H9 (cell line): ENCODE results near the gene LRP2. TPM values are rescaled to one million over a fixed set of nuclear protein-coding genes. Genes with fewer than 3 reads are reported as not detected.

ENCODE experiments used
- DNase-seq: peaks from one replicate; pipeline ENCODE4 v3.0.0-alpha.2; 2017
- H2AFZ ChIP-seq: one replicate; pipeline ENCODE4 v1.6.1; 2013; ENCODE audit warnings: mild to moderate bottlenecking, low read length, control low read depth, moderate library complexity
- H2AK5ac ChIP-seq: 2 replicates; pipeline ENCODE4 v1.6.1; 2013; ENCODE audit warnings: low read length, control low read depth, mixed read lengths; ENCODE audit not compliant: insufficient read length
- H2BK120ac ChIP-seq: one replicate; pipeline ENCODE4 v1.6.1; 2013; ENCODE audit warnings: low read depth, mild to moderate bottlenecking, low read length, control low read depth, inconsistent platforms; ENCODE audit not compliant: poor library complexity, severe bottlenecking
- H2BK12ac ChIP-seq: 2 replicates; pipeline ENCODE4 v1.6.1; 2013; ENCODE audit warnings: low read length, control low read depth, mixed read lengths, low read depth; ENCODE audit not compliant: insufficient read length
- H2BK15ac ChIP-seq: 2 replicates; pipeline ENCODE4 v1.6.1; 2013; ENCODE audit warnings: low read depth, low read length, control low read depth
- H2BK20ac ChIP-seq: one replicate; pipeline ENCODE4 v1.6.1; 2013; ENCODE audit warnings: low read depth, mild to moderate bottlenecking, low read length, control low read depth, inconsistent platforms; ENCODE audit not compliant: poor library complexity, severe bottlenecking
- H2BK5ac ChIP-seq: 2 replicates; pipeline ENCODE4 v1.6.1; 2013; ENCODE audit warnings: low read length, control low read depth, mixed read lengths; ENCODE audit not compliant: insufficient read length
- H3K14ac ChIP-seq: 2 replicates; pipeline ENCODE4 v1.6.1; 2013; ENCODE audit warnings: low read length, control low read depth; ENCODE audit not compliant: insufficient read depth
- H3K18ac ChIP-seq: 2 replicates; pipeline ENCODE4 v1.6.1; 2013; ENCODE audit warnings: low read depth, mild to moderate bottlenecking, mixed read lengths, low read length, control low read depth; ENCODE audit not compliant: insufficient read length
- H3K23ac ChIP-seq: 2 replicates; pipeline ENCODE4 v1.6.1; 2013; ENCODE audit warnings: low read length, control low read depth, mixed read lengths, low read depth; ENCODE audit not compliant: insufficient read length
- H3K23me2 ChIP-seq: 2 replicates; pipeline ENCODE4 v1.6.1; 2013; ENCODE audit warnings: low read depth, mild to moderate bottlenecking, mixed read lengths, low read length, control low read depth; ENCODE audit not compliant: insufficient read length, poor library complexity, severe bottlenecking
- H3K27ac ChIP-seq: 2 replicates; pipeline ENCODE4 v1.5.1; 2013; ENCODE audit warnings: low read length, control low read depth, mixed read lengths, low read depth; ENCODE audit not compliant: insufficient read length
- H3K27me3 ChIP-seq: 2 replicates; pipeline ENCODE4 v1.6.1; 2013; ENCODE audit warnings: low read length, control low read depth, inconsistent platforms; ENCODE audit not compliant: insufficient read depth
- H3K4ac ChIP-seq: 2 replicates; pipeline ENCODE4 v1.6.1; 2013; ENCODE audit warnings: low read depth, mild to moderate bottlenecking, control low read depth, inconsistent platforms, low read length, moderate library complexity
- H3K4me1 ChIP-seq: 2 replicates; pipeline ENCODE4 v1.6.1; 2013; ENCODE audit warnings: low read length, control low read depth, inconsistent platforms; ENCODE audit not compliant: insufficient read depth
- H3K4me2 ChIP-seq: 2 replicates; pipeline ENCODE4 v1.6.1; 2013; ENCODE audit warnings: low read length, control low read depth, mixed read lengths; ENCODE audit not compliant: insufficient read length, insufficient read depth
- H3K56ac ChIP-seq: 2 replicates; pipeline ENCODE4 v1.6.1; 2013; ENCODE audit warnings: low read depth, mild to moderate bottlenecking, mixed read lengths, low read length, control low read depth; ENCODE audit not compliant: insufficient read length
- H3K79me1 ChIP-seq: 2 replicates; pipeline ENCODE4 v1.6.1; 2013; ENCODE audit warnings: low read depth, mild to moderate bottlenecking, moderate library complexity, low read length, control low read depth, inconsistent platforms; ENCODE audit not compliant: insufficient read depth, poor library complexity, severe bottlenecking
- H3K79me2 ChIP-seq: 2 replicates; pipeline ENCODE4 v1.6.1; 2013; ENCODE audit warnings: low read length, control low read depth, inconsistent platforms; ENCODE audit not compliant: insufficient read depth
- H3K9ac ChIP-seq: 2 replicates; pipeline ENCODE4 v1.6.1; 2013; ENCODE audit warnings: low read length, control low read depth, mixed read lengths; ENCODE audit not compliant: insufficient read length; ENCODE audit errors: extremely low read depth
- H3K9me3 ChIP-seq: one replicate; pipeline ENCODE4 v1.6.1; 2013; ENCODE audit warnings: low read depth, low read length, inconsistent platforms; ENCODE audit not compliant: control insufficient read depth
- H3T11ph ChIP-seq: one replicate; pipeline ENCODE4 v1.6.1; 2013; ENCODE audit warnings: mild to moderate bottlenecking, low read length, control low read depth, inconsistent platforms
- H4K20me1 ChIP-seq: one replicate; pipeline ENCODE4 v1.6.1; 2013; ENCODE audit not compliant: control insufficient read depth, insufficient read length, insufficient read depth
- H4K5ac ChIP-seq: 2 replicates; pipeline ENCODE4 v1.6.1; 2013; ENCODE audit warnings: low read depth, mild to moderate bottlenecking, mixed read lengths, low read length, control low read depth; ENCODE audit not compliant: insufficient read length
- H4K8ac ChIP-seq: replicated peaks from 2 replicates; pipeline ENCODE4 v1.6.1; 2013; ENCODE audit warnings: low read length, control low read depth, mixed read lengths, low read depth; ENCODE audit not compliant: insufficient read length
- H4K91ac ChIP-seq: 2 replicates; pipeline ENCODE4 v1.6.1; 2013; ENCODE audit warnings: low read depth, mild to moderate bottlenecking, moderate library complexity, mixed read lengths, low read length, control low read depth; ENCODE audit not compliant: insufficient read length
- H3K27ac Mint-ChIP-seq, 3 experiments: 2 replicates in 2 of 3; 3 replicates in 1 of 3; pipeline ENCODE4 v1.8.0; 2020 to 2021; ENCODE audit warnings: mixed read lengths in 3 of 3, mild to moderate bottlenecking in 1 of 3, moderate library complexity in 1 of 3
- H3K27me3 Mint-ChIP-seq: 2 replicates; pipeline ENCODE4 v1.8.0; 2021; ENCODE audit warnings: low read depth, mild to moderate bottlenecking, moderate library complexity, mixed read lengths
- H3K36me3 Mint-ChIP-seq, 3 experiments: 2 replicates in 2 of 3; 3 replicates in 1 of 3; pipeline ENCODE4 v1.8.0; 2020 to 2021; ENCODE audit warnings: low read depth in 3 of 3, mixed read lengths in 3 of 3; ENCODE audit not compliant: insufficient read depth in 1 of 3
- H3K4me1 Mint-ChIP-seq, 2 experiments: 2 replicates each; pipeline ENCODE4 v1.8.0; 2020; ENCODE audit warnings: mixed read lengths in 2 of 2
- H3K4me3 Mint-ChIP-seq, 2 experiments: 2 replicates in 1 of 2; 3 replicates in 1 of 2; pipeline ENCODE4 v1.8.0; 2020 to 2021; ENCODE audit warnings: mild to moderate bottlenecking in 2 of 2, mixed read lengths in 2 of 2, moderate library complexity in 1 of 2
- H3K9me3 Mint-ChIP-seq, 2 experiments: 2 replicates in 1 of 2; 3 replicates in 1 of 2; pipeline ENCODE4 v1.8.0; 2020; ENCODE audit warnings: mild to moderate bottlenecking in 2 of 2, mixed read lengths in 2 of 2, moderate library complexity in 1 of 2
- CTCF ChIP-seq: fragments of 200-600 bp; sonication (generic); conservative IDR thresholded peaks from 3 replicates; pipeline ENCODE4 v1.8.0; 2021; ENCODE audit warnings: antibody characterized with exemption, mild to moderate bottlenecking
- WGBS: extraction: QIAGEN DNeasy Blood & Tissue Kit; methylation state at CpG from one replicate; pipeline ENCODE4 v1.1.7; 2013; ENCODE audit warnings: missing lambda C conversion rate, low lambda C conversion rate, mixed read lengths; ENCODE audit not compliant: insufficient read length; ENCODE audit errors: extremely low coverage; 5-methylcytosine and 5-hydroxymethylcytosine counted together
- total RNA-seq: library from RNA; stranded (reverse); gene quantifications from 2 replicates; pipeline ENCODE4 v1.2.1, GENCODE V29; 2021

Gene LRP2
- total RNA-seq, 1 experiment from 2014 or later: 1.4 TPM

GRCh38 chr2:169143998-169144397 is 218.3 kb downstream of the LRP2 start:
- Histone ChIP-seq H3K14ac (no peak overlapping the region), H4K91ac (no peak overlapping the region), H3K27ac (no peak overlapping the region), H4K8ac (no peak overlapping the region), H2BK20ac (no peak overlapping the region), H3K23me2 (no peaks in the 10 kb centered on the region), H2BK12ac (no peak overlapping the region), H3K18ac (no peak overlapping the region), H3K79me1 (no peaks in the 10 kb centered on the region), H3K27me3 (no peaks in the 10 kb centered on the region), H3T11ph (no peak overlapping the region), H4K20me1 (no peaks in the 10 kb centered on the region), H2AFZ (no peak overlapping the region), H2BK5ac (no peak overlapping the region), H2BK15ac (no peak overlapping the region), H3K56ac (no peak overlapping the region), H2AK5ac (no peak overlapping the region), H3K4ac (no peak overlapping the region), H2BK120ac (no peak overlapping the region), H3K4me1 (peaks cover 2% of the 10 kb centered on the region; the same call in 1 of the 2 replicates), H4K5ac (no peak overlapping the region), H3K9me3 (no peaks in the 10 kb centered on the region), H3K79me2 (no peaks in the 10 kb centered on the region), H3K4me2 (no peak overlapping the region), H3K23ac (no peak overlapping the region), H3K9ac (no peak overlapping the region)
- Mint-ChIP-seq H3K36me3 (no peaks in the 10 kb centered on the region), H3K27me3 (no peaks in the 10 kb centered on the region), H3K27ac (no peak overlapping the region), H3K9me3 (no peaks in the 10 kb centered on the region), H3K4me3 (no peak overlapping the region), H3K4me1 (peaks cover 21 to 23% of the 10 kb centered on the region in 2 experiments)
- TF ChIP-seq CTCF: no peak
- DNase-seq: no peak
- no CpG with 5 or more reads among the region's 3 CpGs for WGBS
